Skeletal muscle tissue (tissue), 4 donors: ENCODE results near the gene COX4I2. TPM values are rescaled to one million over a fixed set of nuclear protein-coding genes. Genes with fewer than 3 reads are reported as not detected.
"Not testable (repeated sequence)": the region's sequence is repeated elsewhere in the genome, so short reads cannot be mapped to it uniquely, and the experiment has no call there.

ENCODE experiments used
- H3K27ac ChIP-seq: one replicate; pipeline ENCODE4 v1.7.0; 2013; ENCODE audit warnings: mild to moderate bottlenecking, low read depth, low read length, inconsistent platforms
- H3K27me3 ChIP-seq, 3 donors: one replicate each; pipeline ENCODE4 v1.7.0; 2013; ENCODE audit warnings: low read length in 3 of 3; ENCODE audit not compliant: control insufficient read depth in 3 of 3, insufficient read depth in 3 of 3
- H3K36me3 ChIP-seq, 3 donors: one replicate each; pipeline ENCODE4 v1.7.0; 2013; ENCODE audit warnings: low read length in 3 of 3; ENCODE audit not compliant: control insufficient read depth in 3 of 3, insufficient read depth in 3 of 3
- H3K4me1 ChIP-seq, 3 donors: one replicate each; pipeline ENCODE4 v1.7.0; 2013; ENCODE audit warnings: low read length in 3 of 3, mild to moderate bottlenecking in 3 of 3; ENCODE audit not compliant: control insufficient read depth in 3 of 3, insufficient read depth in 3 of 3
- H3K4me3 ChIP-seq, 3 donors: one replicate each; pipeline ENCODE4 v1.7.0; 2013; ENCODE audit warnings: low read length in 3 of 3
- H3K9ac ChIP-seq, 3 donors: one replicate each; pipeline ENCODE4 v1.7.0; 2013; ENCODE audit warnings: low read length in 3 of 3, mild to moderate bottlenecking in 3 of 3, moderate library complexity in 2 of 3, low read depth in 1 of 3
- H3K9me3 ChIP-seq, 3 donors: one replicate each; pipeline ENCODE4 v1.7.0; 2013; ENCODE audit warnings: low read length in 3 of 3; ENCODE audit not compliant: control insufficient read depth in 3 of 3
- total RNA-seq: library from RNA; depleted of rRNA; stranded (reverse); fragments of >200 nt; gene quantifications from one replicate; pipeline ENCODE4 v1.2.3, GENCODE V29; 2014
- donor health status: Osteomylitis.

Gene COX4I2
- total RNA-seq = 16.2 TPM

DNA sequence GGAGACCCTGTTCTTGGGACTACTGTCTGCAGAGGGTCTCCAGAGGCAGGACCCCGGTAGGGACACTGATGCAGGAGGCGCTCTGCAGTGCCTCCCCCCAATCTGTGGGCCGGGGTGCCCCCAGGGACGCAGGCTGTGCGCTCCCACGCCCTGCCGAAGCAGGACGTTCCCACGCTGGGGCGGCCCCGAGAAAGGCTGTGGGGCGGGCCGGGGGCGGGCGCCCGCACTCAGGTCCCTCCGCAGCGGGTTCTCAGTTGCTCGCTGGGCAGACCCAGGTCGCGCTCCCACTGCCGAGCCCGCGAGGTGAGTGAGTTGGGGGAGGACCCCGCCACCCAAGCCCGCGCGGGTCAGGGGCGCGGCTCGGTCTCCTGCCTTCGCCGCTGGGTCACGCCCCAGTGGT lies at the start of gene COX4I2:
TSS of gene COX4I2 (plus strand) at position 253 of the 400 bp plus-strand sequence. CDS start 1,106 bp downstream, outside the sequence.
- Histone ChIP-seq H3K27ac (peak within 1 kb of the TSS; percentile 58), H3K4me1 (no peaks in the 10 kb centered on the region), H3K27me3 (peaks cover 5 to 14% (median 13%) of the 10 kb centered on the region in 3 donors), H3K4me3 (peak within 1 kb of the TSS in 1 of 3 donors; percentile 22), H3K9ac (peak within 1 kb of the TSS in 2 of 3 donors; percentile 38 to 57), H3K36me3 (no peaks in the 10 kb centered on the region), H3K9me3 (no peaks in the 10 kb centered on the region)

DNA sequence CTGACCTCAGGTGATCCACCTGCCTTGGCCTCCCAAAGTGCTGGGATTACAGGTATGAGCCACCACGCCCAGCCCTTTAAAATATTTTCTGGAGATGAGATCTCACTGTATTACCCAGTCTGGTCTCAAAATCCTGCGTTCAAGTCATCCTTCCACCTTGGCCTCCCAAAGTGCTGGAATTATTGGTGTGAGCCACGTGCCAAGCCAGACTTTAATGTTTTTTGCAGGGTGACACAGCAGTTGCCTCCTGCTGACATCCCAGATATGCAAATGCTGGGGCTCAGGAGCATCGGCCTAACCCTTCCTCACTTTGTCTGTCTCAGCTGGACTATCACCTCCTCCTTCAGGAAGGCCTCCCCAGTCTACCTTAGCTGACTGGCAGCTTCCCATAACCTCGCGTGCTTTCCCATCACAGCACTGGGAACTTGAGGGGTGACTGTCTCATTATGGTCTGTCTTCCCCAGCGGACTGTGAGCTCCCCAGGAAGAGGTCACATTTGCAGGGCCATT lies 46.9 kb upstream of the COX4I2 start:
- Histone ChIP-seq H3K4me3 (no peak overlapping the region), H3K36me3 (no peaks in the 10 kb centered on the region), H3K27me3 (no peaks in the 10 kb centered on the region), H3K9ac (no peak overlapping the region), H3K9me3 (no peaks in the 10 kb centered on the region), H3K4me1 (peaks cover 9 to 16% (median 13%) of the 10 kb centered on the region in 3 donors), H3K27ac (no peak overlapping the region)

DNA sequence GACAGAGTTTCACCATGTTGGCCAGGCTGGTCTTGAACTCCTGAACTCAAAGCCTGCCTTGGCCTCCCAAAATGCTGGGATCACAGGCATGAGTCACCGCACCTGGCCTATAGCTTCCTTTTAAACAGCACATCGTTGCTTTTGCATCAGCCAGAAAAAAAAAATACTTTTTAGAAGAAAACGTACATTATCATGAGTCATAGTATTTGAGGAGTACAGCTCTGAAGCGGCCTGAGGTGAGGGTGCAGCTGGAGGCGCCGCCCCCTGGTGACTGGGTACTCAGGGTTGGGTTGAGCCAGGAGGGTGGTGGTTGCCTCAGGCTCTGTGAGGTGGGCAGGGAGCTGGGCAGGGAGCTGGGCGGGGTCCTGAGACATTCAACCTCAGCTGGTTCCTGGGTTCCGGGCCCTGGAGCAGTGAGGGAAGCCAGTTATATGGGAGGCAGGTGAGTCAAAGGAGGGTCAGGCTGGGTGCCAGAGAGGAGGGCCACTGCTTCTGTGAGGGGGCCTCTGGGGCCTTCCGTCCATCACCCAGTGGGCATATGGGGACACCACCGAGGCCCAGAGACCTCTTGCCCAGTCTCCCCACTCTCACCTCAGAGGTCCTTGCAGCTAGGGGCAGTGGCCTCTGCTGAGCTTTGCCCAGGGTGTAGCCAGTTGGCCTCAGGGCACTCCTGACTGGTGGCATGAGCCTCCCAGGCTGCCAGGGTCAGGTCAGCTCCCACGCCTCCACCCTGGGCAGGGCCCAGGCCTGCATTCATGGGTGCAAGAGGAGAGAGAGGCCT lies 44.3 kb upstream of the COX4I2 start:
- peaks cover 4 to 10% (median 10%) of the 10 kb centered on the region in 3 donors for H3K4me1 ChIP-seq
- H3K27me3 ChIP-seq = no peaks in the 10 kb centered on the region
- H3K27ac ChIP-seq = no peak overlapping the region
- H3K36me3 ChIP-seq = no peaks in the 10 kb centered on the region
- H3K9ac ChIP-seq = no peak overlapping the region
- H3K9me3 ChIP-seq = no peaks in the 10 kb centered on the region
- H3K4me3 ChIP-seq = no peak overlapping the region

DNA sequence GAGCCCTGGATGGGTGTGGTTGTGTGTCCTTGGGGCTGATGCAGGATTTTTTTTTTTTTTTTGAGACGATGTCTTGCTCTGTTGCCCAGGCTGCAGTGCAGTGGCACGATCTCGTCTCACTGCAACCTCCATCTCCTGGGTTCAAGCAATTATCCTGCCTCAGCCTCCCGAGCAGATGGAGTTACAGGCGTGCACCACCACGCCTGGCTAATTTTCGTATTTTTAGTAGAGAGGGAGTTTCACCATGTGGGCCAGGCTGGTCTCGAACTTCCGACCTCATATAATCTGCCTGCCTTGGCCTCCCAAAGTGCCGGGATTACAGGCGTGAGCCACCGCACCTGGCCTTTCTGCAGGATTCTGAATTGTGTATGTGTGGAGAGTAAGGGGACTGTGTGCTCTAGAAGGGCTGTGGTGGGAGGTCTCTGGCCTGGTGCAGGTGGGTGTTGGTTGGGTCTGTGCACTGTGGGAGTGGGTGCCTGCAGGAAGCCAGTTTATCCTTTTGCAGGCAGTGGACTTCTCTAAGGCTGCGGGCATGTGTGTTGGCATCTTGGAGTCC lies 43.6 kb upstream of the COX4I2 start:
- H3K9me3 ChIP-seq = no peaks in the 10 kb centered on the region
- no peak overlapping the region for H3K4me3 ChIP-seq
- H3K9ac ChIP-seq = no peak overlapping the region
- no peak overlapping the region for H3K27ac ChIP-seq
- no peaks in the 10 kb centered on the region for H3K27me3 ChIP-seq
- no peaks in the 10 kb centered on the region for H3K36me3 ChIP-seq
- peaks cover 4 to 10% (median 10%) of the 10 kb centered on the region in 3 donors for H3K4me1 ChIP-seq

DNA sequence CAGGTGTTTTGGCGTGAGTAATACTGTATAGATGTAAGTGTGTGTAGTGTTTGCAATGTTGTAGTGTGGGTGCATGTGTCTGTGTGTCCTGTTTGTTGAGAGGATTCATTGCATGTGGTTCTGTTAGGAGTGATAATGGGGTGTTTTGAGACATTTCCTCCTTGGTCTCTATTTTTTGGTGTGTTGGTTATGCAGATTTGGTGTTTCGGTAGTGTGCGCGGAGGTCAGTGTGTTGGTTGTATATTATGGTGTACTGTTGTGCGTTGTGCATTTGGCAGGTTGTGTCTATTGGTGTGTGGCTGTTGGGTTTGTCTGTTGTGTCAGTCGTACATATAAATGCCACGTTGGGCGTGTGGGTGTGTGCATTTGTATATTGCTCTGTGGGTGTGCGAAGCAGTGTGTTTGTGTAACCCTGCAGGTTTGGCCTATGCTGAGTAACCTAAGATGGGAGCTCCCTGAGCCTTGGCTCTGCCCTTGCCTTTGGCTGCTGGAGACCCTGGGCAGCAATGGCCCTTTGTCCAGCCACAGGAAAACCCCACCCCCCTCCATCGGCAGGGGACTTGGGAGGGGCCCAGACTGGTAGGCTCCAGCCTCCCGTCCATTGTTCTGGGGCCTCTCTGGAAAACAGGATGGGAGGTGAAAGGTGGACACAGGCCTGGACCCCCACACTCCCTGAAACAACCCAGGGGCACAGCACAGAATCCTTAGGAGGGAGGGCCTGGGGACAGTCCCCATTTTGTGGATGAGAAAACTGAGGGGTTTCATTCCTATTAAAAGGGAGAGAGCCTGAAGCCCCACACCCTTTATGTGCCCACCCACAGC lies 42.9 kb upstream of the COX4I2 start:
- Histone ChIP-seq H3K36me3 (no peaks in the 10 kb centered on the region), H3K9ac (no peak overlapping the region), H3K27ac (peak overlapping the region; percentile 51)

DNA sequence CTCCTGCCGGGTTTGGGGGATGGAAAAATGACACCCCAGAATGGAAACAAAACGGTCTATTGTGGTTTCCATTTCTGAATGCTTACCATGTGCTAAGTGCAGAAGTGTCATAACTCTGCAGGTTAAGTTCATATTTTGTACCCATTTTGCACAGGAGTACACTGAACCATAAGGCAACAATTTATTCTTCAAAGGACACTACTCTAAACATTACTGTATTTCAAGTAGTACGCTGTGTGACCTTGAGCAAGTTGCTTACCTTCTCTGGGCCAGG lies 42.4 kb upstream of the COX4I2 start:
- Histone ChIP-seq H3K9ac (peak overlapping the region in 1 of 3 donors; percentile 25), H3K4me1 (peaks cover 4 to 10% (median 10%) of the 10 kb centered on the region in 3 donors), H3K27ac (peak overlapping the region; percentile 51), H3K9me3 (no peaks in the 10 kb centered on the region), H3K36me3 (no peaks in the 10 kb centered on the region), H3K27me3 (no peaks in the 10 kb centered on the region), H3K4me3 (no peak overlapping the region)

More for the DNA sequence above, 42.9 kb upstream of the COX4I2 start:
- H3K4me1 ChIP-seq = peaks cover 4 to 10% (median 10%) of the 10 kb centered on the region in 3 donors
- no peaks in the 10 kb centered on the region for H3K27me3 ChIP-seq
- H3K9me3 ChIP-seq = no peaks in the 10 kb centered on the region
- no peak overlapping the region for H3K4me3 ChIP-seq

DNA sequence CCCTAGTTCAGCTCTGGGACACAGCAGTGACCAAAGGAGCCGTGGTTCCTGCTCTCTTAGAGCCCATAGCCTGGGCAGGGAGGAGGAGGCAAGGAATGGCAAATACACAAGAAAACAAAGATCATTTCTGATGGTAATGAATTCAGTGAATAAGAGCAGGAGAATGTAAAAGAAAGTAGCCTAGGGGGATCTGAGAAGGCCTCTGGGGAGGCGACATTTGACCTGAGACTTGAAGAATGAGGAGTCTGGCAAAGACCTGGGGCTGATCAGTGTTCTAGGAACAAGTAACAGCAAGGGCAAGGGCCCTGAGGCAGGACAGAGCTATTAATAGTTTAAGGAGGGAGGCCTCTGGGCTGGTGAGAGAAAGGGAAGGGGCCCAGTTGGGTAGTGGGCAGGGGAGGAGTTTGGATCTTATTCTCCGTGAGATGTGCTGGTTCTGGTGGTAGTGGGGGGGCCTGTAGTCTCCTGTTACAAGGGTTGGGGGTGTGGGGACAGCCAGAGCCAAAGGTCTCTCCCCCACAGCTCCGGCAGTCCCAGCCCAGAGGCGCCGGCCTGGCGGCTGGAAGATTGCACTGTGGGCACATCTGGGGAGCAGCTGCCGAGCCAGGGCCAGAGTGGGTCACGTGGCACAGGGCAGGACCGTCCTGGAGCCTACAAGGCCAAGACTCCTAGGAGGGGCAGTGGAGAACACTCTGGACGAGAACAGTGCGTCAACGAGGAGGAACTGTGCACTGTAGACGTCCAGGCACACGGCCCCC lies 41.9 kb upstream of the COX4I2 start:
- Histone ChIP-seq H3K9ac (peak overlapping the region in 1 of 3 donors; percentile 25), H3K4me1 (peaks cover 4 to 10% (median 10%) of the 10 kb centered on the region in 3 donors), H3K36me3 (no peaks in the 10 kb centered on the region), H3K27me3 (no peaks in the 10 kb centered on the region), H3K9me3 (no peaks in the 10 kb centered on the region), H3K27ac (peak overlapping the region; percentile 51), H3K4me3 (no peak overlapping the region)

DNA sequence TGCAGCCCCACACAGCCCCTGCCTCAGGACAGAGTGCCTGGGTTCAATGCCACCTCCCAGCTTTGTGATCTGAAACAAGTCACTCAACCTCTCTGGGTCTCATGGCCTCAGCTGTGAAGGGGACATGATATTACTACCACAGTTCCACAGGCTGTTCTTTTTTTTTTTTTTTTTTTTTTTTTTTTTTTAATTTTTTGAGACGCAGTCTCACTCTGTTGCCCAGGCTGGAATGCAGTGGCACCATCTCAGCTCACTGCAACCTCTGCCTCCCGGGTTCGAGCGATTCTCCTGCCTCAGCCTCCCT lies 41.3 kb upstream of the COX4I2 start:
- not testable (repeated sequence) for H3K27me3 ChIP-seq, H3K4me3 ChIP-seq, H3K36me3 ChIP-seq, H3K27ac ChIP-seq, H3K9me3 ChIP-seq
- Histone ChIP-seq H3K9ac (peak overlapping the region in 1 of 3 donors; percentile 25), H3K4me1 (peaks cover 4 to 10% (median 10%) of the 10 kb centered on the region in 3 donors)

DNA sequence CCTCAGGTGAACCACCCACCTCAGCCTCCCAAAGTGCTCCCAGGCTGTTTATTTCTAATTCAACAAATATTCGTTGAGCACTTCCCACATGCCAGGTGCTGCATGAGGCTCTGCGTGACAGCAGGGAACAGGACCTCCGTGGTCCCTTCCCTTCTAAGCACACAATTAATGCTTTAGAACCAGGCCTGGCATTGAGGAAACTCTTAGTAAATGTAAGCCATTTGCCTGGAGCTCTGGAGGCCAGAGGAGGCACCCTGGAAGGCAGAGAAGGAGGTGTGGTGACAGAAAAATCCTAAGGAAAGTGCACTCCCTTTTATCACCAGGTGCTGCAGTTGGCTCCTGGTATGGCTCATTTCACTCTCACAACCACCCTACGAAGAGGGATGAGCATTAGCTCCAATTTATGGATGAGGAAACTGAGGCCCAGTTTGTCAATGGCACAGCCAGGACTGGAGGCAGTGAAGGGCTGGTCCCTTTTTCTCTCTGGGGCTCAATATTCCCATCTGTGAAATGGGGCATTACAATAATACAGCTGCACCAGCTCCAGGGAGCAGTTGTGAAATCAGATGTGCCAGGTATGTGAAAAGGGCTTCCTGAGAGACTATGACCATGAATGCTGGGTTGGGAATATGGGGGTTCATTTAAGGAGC lies 40.8 kb upstream of the COX4I2 start:
- Histone ChIP-seq H3K36me3 (no peaks in the 10 kb centered on the region), H3K4me1 (peaks cover 4 to 10% (median 10%) of the 10 kb centered on the region in 3 donors), H3K27me3 (no peaks in the 10 kb centered on the region), H3K9me3 (no peaks in the 10 kb centered on the region), H3K27ac (no peak overlapping the region), H3K4me3 (no peak overlapping the region), H3K9ac (no peak overlapping the region)
